GM23248 (cell line): ENCODE data around the gene HLA-DQA1. TPM values are rescaled to one million over a fixed set of nuclear protein-coding genes. Genes with fewer than 3 reads are reported as not detected.
A peak's percentile ranks its signal among the peaks of the same experiment; 100 is the strongest.
"Not testable (repeated sequence)": the region's sequence is repeated elsewhere in the genome, so short reads cannot be mapped to it uniquely, and the experiment has no call there.

Experiments used
- DNase-seq: peaks from one replicate; pipeline ENCODE4 v3.0.0-alpha.2; 2015
- H2AFZ ChIP-seq: fragments of 200-600 bp; sonication (generic); 2 replicates; pipeline ENCODE4 v1.6.1; 2016; ENCODE audit warnings: antibody characterized with exemption
- H3F3A ChIP-seq: fragments of 200-600 bp; sonication (generic); 2 replicates; pipeline ENCODE4 v1.6.1; 2016; ENCODE audit warnings: mild to moderate bottlenecking, antibody characterized with exemption, mixed run types; ENCODE audit not compliant: insufficient read depth
- H3K27ac ChIP-seq: fragments of 200-600 bp; sonication (generic); 2 replicates; pipeline ENCODE4 v1.5.1; 2016; ENCODE audit warnings: mild to moderate bottlenecking
- H3K27me3 ChIP-seq: fragments of 200-600 bp; sonication (generic); replicated peaks from 2 replicates; pipeline ENCODE4 v1.6.1; 2016; ENCODE audit warnings: mild to moderate bottlenecking; ENCODE audit not compliant: insufficient read depth
- H3K36me3 ChIP-seq: fragments of 200-600 bp; sonication (generic); 2 replicates; pipeline ENCODE4 v1.6.1; 2016; ENCODE audit warnings: low read depth, mild to moderate bottlenecking
- H3K4me1 ChIP-seq: fragments of 200-600 bp; sonication (generic); 2 replicates; pipeline ENCODE4 v1.6.1; 2016; ENCODE audit warnings: mild to moderate bottlenecking; ENCODE audit not compliant: insufficient read depth
- H3K4me2 ChIP-seq: fragments of 200-600 bp; sonication (generic); one replicate; pipeline ENCODE4 v1.6.1; 2016; ENCODE audit warnings: mild to moderate bottlenecking; ENCODE audit not compliant: unreplicated experiment
- H3K4me3 ChIP-seq: fragments of 200-600 bp; sonication (generic); 2 replicates; pipeline ENCODE4 v1.5.1; 2016; ENCODE audit warnings: mild to moderate bottlenecking
- H3K79me2 ChIP-seq: fragments of 200-600 bp; sonication (generic); 2 replicates; pipeline ENCODE4 v1.6.1; 2016; ENCODE audit warnings: mild to moderate bottlenecking; ENCODE audit not compliant: insufficient read depth
- H3K9ac ChIP-seq: fragments of 200-600 bp; sonication (generic); 2 replicates; pipeline ENCODE4 v1.6.1; 2016; ENCODE audit warnings: mild to moderate bottlenecking
- H3K9me2 ChIP-seq: fragments of 200-600 bp; sonication (generic); 2 replicates; pipeline ENCODE4 v1.6.1; 2016; ENCODE audit warnings: mixed run types, mild to moderate bottlenecking, moderate library complexity; ENCODE audit not compliant: insufficient read depth
- H3K9me3 ChIP-seq: fragments of 200-600 bp; sonication (generic); one replicate; pipeline ENCODE4 v1.6.1; 2017; ENCODE audit warnings: low read depth
- H4K20me1 ChIP-seq: fragments of 200-600 bp; sonication (generic); 2 replicates; pipeline ENCODE4 v1.6.0; 2016; ENCODE audit not compliant: insufficient read depth
- EZH2 ChIP-seq: fragments of 200-600 bp; sonication (generic); IDR thresholded peaks from 2 replicates; pipeline ENCODE4 v1.6.1; 2018; ENCODE audit warnings: antibody characterized with exemption, mild to moderate bottlenecking; ENCODE audit not compliant: insufficient read depth, poor library complexity, severe bottlenecking
- EZH2phosphoT487 ChIP-seq: fragments of 200-600 bp; sonication (generic); IDR thresholded peaks from 2 replicates; pipeline ENCODE4 v1.6.1; 2018; ENCODE audit warnings: antibody characterized with exemption, moderate library complexity, mild to moderate bottlenecking, low read depth; ENCODE audit not compliant: insufficient read depth
- WGBS, 2 experiments: methylation state at CpG; one replicate each; pipeline ENCODE4 v1.1.6; 2015 to 2017; ENCODE audit warnings: low lambda C conversion rate in 2 of 2, low coverage in 1 of 2; ENCODE audit errors: missing lambda C conversion rate in 2 of 2; 5-methylcytosine and 5-hydroxymethylcytosine counted together
- in situ Hi-C: fragments of 300-500 bp; cut with MboI; formaldehyde crosslinking; loops from 2 replicates; pipeline ENCODE4 v1.15.0; 2020
- polyA plus RNA-seq: library from polyadenylated mRNA; unstranded; fragments of >200 nt; fragmentation: Nextera tagmentation; extraction: Ambion mirVana; gene quantifications from 2 replicates; pipeline ENCODE4 v1.2.1, GENCODE V29; 2016
- total RNA-seq: library from RNA; depleted of rRNA; stranded (reverse); fragments of >200 nt; shearing (Covaris generic); gene quantifications from 2 replicates; pipeline ENCODE4 v1.2.3, GENCODE V29; 2014; rRNA removed

The HLA-DQA1 gene
- total RNA-seq (not detected in 2 replicates), polyA plus RNA-seq (0.28 TPM in 1 of 2 replicates, not detected in the other)

DNA sequence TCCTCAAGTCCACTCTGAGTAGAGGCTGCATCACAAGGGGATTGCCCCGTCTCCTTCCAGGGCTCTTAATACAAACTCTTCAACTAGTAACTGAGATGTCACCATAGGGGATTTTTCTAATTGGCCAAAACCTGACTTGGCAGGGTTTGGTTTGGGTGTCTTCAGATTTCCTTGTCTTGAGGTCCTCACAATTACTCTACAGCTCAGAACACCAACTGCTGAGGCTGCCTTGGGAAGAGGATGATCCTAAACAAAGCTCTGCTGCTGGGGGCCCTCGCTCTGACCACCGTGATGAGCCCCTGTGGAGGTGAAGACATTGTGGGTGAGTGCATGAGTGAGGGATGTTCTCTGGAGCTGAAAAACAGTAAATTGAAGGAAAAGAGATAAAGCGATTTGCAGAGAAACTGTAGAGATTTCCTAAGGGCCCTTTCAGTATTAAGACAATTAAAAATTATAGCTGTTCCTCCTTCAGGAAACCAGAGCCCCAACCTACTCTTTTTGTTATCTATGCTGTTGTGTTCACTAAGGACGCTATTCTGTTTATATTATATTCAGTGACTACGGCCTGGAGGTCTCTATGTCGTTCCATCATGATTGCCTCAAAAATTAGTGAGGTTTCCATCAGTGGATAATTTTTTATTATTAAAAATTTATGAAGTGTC is at the start of gene HLA-DQA1:
TSS of gene HLA-DQA1 (plus strand) at position 188 of the 662 bp plus-strand sequence. CDS start at position 241, 53 bp downstream.
- Histone ChIP-seq H3K27me3 (no peaks in the 10 kb centered on the region), H3F3A (no peaks in the 10 kb centered on the region), H3K9me2 (no peaks in the 10 kb centered on the region), H2AFZ (no peak within 1 kb of the TSS), H3K79me2 (no peaks in the 10 kb centered on the region), H3K4me3 (no peak within 1 kb of the TSS), H3K9me3 (no peaks in the 10 kb centered on the region), H3K4me2 (no peak within 1 kb of the TSS), H3K4me1 (no peaks in the 10 kb centered on the region), H3K9ac (no peak within 1 kb of the TSS), H3K27ac (no peak within 1 kb of the TSS), H3K36me3 (no peaks in the 10 kb centered on the region), H4K20me1 (no peaks in the 10 kb centered on the region)
- in situ Hi-C loops, result no loop called here
- TF ChIP-seq EZH2 (no peak), EZH2phosphoT487 (no peak)
- WGBS, 2 experiments, result 23 to 29% methylated on average over 7 of the region's 7 CpGs
- DNase-seq, result no peak

DNA sequence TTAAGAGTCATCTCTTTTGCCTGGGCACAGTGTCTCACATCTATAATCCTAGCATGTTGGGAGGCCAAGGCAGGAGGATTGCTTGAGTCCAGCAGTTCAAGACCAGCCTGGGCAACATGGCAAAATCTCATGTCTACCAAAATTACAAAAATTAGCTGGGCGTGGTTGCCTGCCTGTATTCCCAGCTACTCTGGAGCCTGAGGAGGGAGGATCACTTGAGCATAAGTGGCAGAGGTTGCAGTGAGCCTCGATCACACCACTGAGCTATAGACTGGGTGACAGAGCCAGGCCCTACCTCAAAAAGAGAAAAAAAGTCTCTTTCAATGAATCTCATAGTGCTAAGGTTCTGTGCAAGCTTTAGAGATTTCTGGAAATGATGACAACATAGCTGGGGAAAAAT is 49.0 kb upstream of the HLA-DQA1 start:
- H3K36me3 ChIP-seq, result no peaks in the 10 kb centered on the region
- in situ Hi-C loops, result loop anchor here (10.0 kb wide), 1 partner anchor 63 kb away; no protein-coding TSS in a partner anchor
- H3K27ac ChIP-seq, result no peak overlapping the region
- H3K27me3 ChIP-seq, result no peaks in the 10 kb centered on the region
- TF ChIP-seq EZH2, result no peak
- no peak for TF ChIP-seq EZH2phosphoT487
- no peaks in the 10 kb centered on the region for H3K4me1 ChIP-seq
- H3K9me3 ChIP-seq, result no peaks in the 10 kb centered on the region
- no peaks in the 10 kb centered on the region for H3K9me2 ChIP-seq
- H3K9ac ChIP-seq, result no peak overlapping the region
- DNase-seq, result no peak
- no peaks in the 10 kb centered on the region for H4K20me1 ChIP-seq
- WGBS, 2 experiments, result 27 to 44% methylated on average over 2 of the region's 2 CpGs
- no peak overlapping the region for H3K4me2 ChIP-seq
- H3K79me2 ChIP-seq, result no peaks in the 10 kb centered on the region
- no peak overlapping the region for H2AFZ ChIP-seq
- no peaks in the 10 kb centered on the region for H3F3A ChIP-seq
- no peak overlapping the region for H3K4me3 ChIP-seq

DNA sequence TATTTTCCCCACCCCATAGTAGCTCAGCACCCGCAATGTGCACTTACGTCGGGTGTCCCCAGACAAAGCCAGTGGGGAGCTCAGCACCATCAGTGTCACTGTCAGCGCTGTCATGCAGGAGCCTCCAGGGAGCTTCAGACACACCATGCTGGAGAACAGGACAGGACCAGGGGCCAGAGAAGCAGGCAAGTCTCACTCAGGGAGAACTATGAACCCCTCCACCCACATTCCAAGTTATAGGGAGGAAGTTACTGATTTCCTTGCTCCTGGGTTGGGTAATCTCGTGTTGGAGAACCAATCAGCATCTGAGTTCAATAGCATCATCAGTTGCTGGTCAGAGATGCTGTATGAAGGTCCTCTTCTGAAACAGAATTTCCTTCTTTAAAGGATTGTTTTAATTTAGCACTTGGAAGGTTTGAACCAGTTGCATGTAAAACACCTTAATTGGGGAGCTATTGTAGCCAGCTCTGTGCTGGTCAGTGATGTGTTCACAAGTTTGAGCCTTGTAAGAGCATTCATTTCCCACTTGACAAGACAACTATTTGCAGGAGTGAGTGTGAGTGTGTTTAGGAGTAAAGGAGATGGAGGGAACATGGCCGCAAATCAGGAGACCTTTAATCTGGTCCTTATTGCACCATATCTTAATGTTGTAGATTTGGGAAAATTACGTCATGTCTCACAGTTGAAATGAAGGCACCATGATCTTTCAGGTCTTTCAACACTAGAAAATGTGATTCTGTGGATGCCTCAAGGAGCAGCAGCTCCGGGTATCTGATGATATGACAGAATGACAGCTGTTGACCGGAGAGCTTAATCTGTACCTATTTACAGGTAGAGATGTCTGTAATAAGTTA is 47.4 kb upstream of the HLA-DQA1 start, which contains the start of gene HLA-DRB1:
TSS of gene HLA-DRB1 (minus strand) at position 253 of the 854 bp plus-strand sequence. CDS start at position 147, 106 bp downstream.
- in situ Hi-C loops, result loop anchor here (10.0 kb wide), 1 partner anchor 65 kb away; no protein-coding TSS in a partner anchor
- Histone ChIP-seq H3K4me3 (no peak within 1 kb of the TSS), H3K36me3 (no peaks in the 10 kb centered on the region), H4K20me1 (no peaks in the 10 kb centered on the region), H2AFZ (no peak within 1 kb of the TSS), H3K4me2 (no peak within 1 kb of the TSS), H3K9me3 (no peaks in the 10 kb centered on the region), H3K79me2 (no peaks in the 10 kb centered on the region), H3K9me2 (no peaks in the 10 kb centered on the region), H3K9ac (no peak within 1 kb of the TSS), H3K27ac (no peak within 1 kb of the TSS), H3K4me1 (no peaks in the 10 kb centered on the region), H3F3A (no peaks in the 10 kb centered on the region), H3K27me3 (no peaks in the 10 kb centered on the region)
- TF ChIP-seq EZH2phosphoT487, result no peak
- TF ChIP-seq EZH2, result no peak
- WGBS, 2 experiments, result 13 to 25% methylated on average over 8 to 9 of the region's 9 CpGs
- peak; percentile 35 for DNase-seq

DNA sequence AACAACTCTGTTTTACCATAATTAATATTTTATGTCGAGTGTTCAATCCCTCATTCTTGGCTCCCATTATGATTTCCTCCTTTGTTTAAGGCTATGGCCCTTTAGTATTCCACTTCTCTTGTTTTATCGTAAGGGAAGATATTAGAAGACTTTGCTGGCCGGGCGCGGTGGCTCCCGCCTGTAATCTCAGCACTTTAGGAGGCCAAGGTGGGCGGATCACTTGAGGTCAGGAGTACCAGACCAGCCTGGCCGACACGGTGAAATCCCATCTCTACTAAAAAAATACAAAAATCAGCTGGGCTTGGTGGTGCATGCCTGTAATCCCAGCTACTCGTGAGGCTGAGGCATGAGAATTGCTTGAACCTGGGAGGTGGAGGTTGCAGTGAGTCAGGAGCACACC is 46.5 kb upstream of the HLA-DQA1 start:
- H3K9ac ChIP-seq, H4K20me1 ChIP-seq, H2AFZ ChIP-seq, H3K9me3 ChIP-seq, H3K9me2 ChIP-seq, DNase-seq, H3K27ac ChIP-seq, in situ Hi-C loops, H3K4me2 ChIP-seq, H3K4me3 ChIP-seq, H3K79me2 ChIP-seq, H3F3A ChIP-seq, H3K36me3 ChIP-seq, H3K4me1 ChIP-seq, H3K27me3 ChIP-seq: not testable (repeated sequence)
- no CpG with 5 or more reads among the region's 10 CpGs for WGBS, 2 experiments
